Suprapubic skin (tissue), 4 donors: ENCODE measurements around the gene SUN2.

Experiments
- CTCF ChIP-seq, 2 donors: fragments of 200-600 bp in 1 of 2; fragments of 450-650 bp in 1 of 2; sonication (generic) in 1 of 2; IDR thresholded peaks; one replicate each; pipeline ENCODE4 v1.5.1; 2016 to 2019; ENCODE audit warnings: antibody characterized with exemption in 2 of 2, mild to moderate bottlenecking in 1 of 2, moderate library complexity in 1 of 2
- EP300 ChIP-seq: sonication (generic); formaldehyde crosslinking; IDR thresholded peaks from one replicate; pipeline ENCODE4 v1.6.1; 2017; ENCODE audit warnings: antibody characterized with exemption
- POLR2A ChIP-seq, 2 donors: fragments of 450-650 bp; IDR thresholded peaks; one replicate each; pipeline ENCODE4 v1.6.1; 2017; ENCODE audit warnings: antibody characterized with exemption in 2 of 2, mild to moderate bottlenecking in 2 of 2, moderate library complexity in 2 of 2
- POLR2AphosphoS5 ChIP-seq, 3 donors: sonication (generic); formaldehyde crosslinking; IDR thresholded peaks; one replicate each; pipeline ENCODE4 v1.6.1; 2017; ENCODE audit warnings: antibody characterized with exemption in 3 of 3

GRCh38 chr22:38735126-38735464 lies 20.7 kb downstream of the SUN2 start:
- TF ChIP-seq POLR2A (IDR thresholded peaks at IDR 0.05) (no peak), POLR2AphosphoS5 (IDR thresholded peaks at IDR 0.05) (no peak), CTCF (IDR thresholded peaks at IDR 0.05) (no peak), EP300 (no peak)
